VCaP (cell line): Measurements from ENCODE around the gene SMIM13.
A peak's percentile ranks its signal among the peaks of the same experiment; 100 is the strongest.

Experiments
- H3K27ac ChIP-seq: fragments of 450-650 bp; 2 replicates; pipeline ENCODE4 v1.5.1; 2017
- TF ChIP-seq, protein P1 (sequence below): fragments of 450-650 bp; conservative IDR thresholded peaks from 2 replicates; pipeline ENCODE4 v1.5.1; 2017; ENCODE audit warnings: mild to moderate bottlenecking, moderate library complexity

Gene SMIM13

DNA sequence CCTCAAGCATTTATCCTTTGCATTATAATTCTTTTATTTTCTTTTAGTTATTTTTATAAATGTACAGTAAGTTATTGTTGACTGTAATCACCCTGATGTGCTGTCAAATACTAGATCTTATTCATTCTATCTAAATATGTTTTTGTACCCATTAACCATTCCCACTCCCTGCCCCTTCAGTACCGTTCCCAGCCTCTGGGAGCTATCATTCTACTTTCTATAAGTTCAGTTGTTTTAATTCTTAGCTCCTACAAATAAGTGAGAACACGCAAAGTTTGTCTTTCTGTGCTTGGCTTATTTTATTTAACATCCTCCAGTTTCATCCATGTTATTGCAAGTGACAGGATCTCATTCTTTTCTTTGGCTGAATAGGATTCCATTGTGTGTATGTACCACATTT, 30.3 kb downstream of the SMIM13 start:
- peak overlapping the region; percentile 34 for H3K27ac ChIP-seq
- TF ChIP-seq, protein P1, sequence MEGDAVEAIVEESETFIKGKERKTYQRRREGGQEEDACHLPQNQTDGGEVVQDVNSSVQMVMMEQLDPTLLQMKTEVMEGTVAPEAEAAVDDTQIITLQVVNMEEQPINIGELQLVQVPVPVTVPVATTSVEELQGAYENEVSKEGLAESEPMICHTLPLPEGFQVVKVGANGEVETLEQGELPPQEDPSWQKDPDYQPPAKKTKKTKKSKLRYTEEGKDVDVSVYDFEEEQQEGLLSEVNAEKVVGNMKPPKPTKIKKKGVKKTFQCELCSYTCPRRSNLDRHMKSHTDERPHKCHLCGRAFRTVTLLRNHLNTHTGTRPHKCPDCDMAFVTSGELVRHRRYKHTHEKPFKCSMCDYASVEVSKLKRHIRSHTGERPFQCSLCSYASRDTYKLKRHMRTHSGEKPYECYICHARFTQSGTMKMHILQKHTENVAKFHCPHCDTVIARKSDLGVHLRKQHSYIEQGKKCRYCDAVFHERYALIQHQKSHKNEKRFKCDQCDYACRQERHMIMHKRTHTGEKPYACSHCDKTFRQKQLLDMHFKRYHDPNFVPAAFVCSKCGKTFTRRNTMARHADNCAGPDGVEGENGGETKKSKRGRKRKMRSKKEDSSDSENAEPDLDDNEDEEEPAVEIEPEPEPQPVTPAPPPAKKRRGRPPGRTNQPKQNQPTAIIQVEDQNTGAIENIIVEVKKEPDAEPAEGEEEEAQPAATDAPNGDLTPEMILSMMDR: peak; percentile 70

DNA sequence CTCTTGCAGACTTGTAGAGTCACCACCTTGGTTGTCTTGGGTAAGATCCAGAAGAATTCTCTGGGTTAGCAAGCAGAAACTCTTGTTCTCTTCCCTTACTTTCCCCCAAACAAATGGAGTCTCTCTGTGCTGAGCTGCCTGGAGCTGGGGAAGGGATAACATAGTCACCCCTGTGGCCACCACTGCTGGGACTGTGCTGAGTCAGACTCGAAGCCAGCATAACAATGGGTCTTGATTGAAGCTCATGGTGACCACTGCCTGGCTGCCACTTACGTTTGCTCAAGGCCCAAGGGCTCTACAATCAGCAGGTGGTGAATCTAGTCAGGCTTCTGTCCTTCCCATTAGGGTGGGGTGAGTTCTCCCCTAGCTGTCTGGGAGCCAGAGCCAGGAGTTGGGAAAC, 33.2 kb downstream of the SMIM13 start:
- TF ChIP-seq, protein P1: no peak
- no peak overlapping the region for H3K27ac ChIP-seq

DNA sequence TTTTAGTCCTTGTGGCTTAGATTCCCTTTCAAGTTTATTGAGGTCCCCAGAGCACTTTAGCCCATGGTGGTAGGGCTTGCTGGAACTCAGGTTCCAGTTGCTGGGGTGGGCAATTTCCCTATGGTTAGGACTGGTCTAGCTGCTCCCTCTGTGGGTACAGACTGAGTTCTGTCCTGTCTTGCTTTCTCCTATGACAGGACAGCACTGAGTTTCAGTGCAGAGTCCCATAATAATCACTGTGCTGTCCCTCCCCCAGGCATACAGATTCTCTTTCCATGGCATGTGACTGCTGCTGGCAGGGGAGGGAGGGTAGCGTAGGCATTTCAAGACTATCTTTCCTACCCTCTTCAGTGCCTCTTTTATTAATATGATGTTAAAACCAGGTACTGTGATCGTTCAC, 35.0 kb downstream of the SMIM13 start:
- TF ChIP-seq, protein P1: no peak
- H3K27ac ChIP-seq: no peak overlapping the region

DNA sequence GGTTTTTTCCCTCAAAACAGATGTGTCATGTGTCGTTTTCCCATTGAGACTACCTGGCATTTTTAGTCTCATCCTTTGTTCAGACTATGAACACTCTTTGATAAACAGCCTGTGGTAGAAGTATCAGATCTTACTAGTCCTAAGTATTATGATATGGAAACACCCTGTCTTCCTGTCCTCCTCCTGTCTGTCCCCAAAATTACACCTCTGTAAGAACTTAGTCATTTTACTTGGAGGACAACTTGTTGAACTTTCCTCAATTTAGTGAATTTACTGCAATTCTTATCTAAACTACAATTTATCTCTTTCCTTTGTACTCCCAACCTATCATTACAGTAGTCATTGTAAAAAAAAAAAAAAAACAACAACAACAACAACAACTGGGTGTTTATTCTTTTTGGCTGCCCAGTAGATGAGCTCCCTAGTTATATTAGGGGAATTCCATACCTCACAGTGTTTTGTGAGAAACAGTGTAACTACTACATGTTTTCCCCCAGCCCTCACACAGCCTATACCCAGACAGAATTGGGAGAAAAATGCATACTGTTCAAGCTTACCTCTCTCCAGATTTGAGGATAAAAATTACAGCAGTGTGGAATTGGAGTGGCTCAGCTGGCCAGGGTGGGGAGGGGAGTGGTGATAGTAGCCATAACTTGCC, 36.4 kb downstream of the SMIM13 start:
- no peak overlapping the region for H3K27ac ChIP-seq
- TF ChIP-seq, protein P1: no peak

DNA sequence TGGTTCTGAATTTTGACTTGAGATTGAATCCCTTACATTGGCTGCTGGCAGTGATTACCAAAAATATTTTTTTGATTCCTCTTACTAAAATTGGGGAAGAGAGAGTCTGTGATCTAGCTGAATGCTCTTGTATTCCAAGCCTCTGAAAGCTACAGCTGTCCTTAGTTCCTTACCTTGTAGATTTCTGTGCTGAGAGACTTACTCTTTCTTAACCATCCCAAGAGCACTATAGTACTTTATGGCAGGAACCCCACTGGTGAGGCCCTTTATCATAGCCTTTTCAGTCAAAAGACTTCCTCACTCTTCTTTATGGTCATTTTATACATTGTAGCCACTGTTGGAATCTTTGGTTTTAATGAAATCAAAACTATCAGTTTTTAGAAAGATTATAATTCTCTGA, 37.0 kb downstream of the SMIM13 start:
- TF ChIP-seq, protein P1: no peak
- H3K27ac ChIP-seq: no peak overlapping the region

DNA sequence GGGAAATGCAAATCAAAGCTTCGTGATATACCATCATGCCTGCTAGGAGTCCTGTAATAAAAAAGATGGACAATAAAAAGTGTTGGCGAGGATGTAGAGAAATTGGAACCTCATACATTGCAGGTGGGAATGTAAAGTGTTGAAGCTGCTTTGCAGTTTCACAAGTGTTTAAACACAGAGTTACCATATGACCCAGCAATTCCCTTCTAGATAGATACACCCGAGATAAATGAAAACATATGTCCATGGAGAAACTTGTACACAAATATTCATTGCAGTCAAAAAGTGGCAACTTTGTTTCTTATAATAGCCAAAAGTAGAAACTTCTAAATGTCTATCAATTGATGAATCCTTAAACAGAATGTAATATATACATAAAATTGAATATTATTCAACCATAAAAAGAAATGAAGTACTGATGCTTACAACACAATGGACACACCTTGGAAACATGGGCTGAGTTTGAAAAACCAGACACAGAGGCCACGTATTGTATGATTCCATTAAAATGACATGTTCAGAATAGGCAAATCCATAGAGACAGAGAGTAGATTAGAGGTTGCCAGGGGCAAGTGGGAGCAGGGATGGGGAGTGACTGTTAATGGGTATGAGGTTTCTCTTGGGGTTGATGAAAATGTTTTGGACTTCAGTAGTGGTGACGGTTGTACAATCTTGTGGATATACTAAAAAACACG, 38.7 kb downstream of the SMIM13 start:
- TF ChIP-seq, protein P1: no peak
- H3K27ac ChIP-seq: no peak overlapping the region

DNA sequence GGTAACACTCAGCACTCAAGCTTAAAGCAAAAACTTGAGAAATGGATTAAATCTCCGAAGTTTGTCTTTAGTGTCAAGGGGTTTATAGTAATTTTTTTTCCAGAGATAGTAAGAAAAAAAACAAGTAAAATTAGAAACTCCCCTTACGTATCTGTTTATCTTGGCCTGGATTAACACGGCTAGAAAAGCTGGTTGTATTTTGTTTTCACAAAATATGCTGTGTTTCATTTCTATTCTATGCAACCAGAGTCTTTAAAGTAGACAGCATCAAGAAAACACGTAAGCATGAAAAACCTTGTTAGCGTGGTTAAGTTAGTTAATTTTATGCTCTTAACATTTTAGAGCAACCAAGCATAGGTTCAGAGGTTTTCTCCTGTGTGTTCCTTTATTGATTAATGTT, 39.6 kb downstream of the SMIM13 start:
- H3K27ac ChIP-seq: no peak overlapping the region
- TF ChIP-seq, protein P1: no peak
